Transverse colon (tissue), 4 donors: ENCODE data around the gene KRT14. TPM values are rescaled to one million over a fixed set of nuclear protein-coding genes. Genes with fewer than 3 reads are reported as not detected.
"Not testable (repeated sequence)": the region's sequence is repeated elsewhere in the genome, so short reads cannot be mapped to it uniquely, and the experiment has no call there.

Experiments used
- DNase-seq: peaks from one replicate; pipeline ENCODE4 v3.0.0-alpha.2; 2019
- H3K27ac ChIP-seq, 4 donors: fragments of 200-600 bp; sonication (generic); 2 replicates each; pipeline ENCODE4 v1.5.1; 2016 to 2018; ENCODE audit warnings: inconsistent platforms in 4 of 4
- H3K27me3 ChIP-seq: fragments of 200-600 bp; sonication (generic); 2 replicates; pipeline ENCODE4 v1.5.1; 2017; ENCODE audit warnings: inconsistent platforms
- H3K36me3 ChIP-seq, 4 donors: fragments of 200-600 bp; sonication (generic); 2 replicates each; pipeline ENCODE4 v1.5.1; 2017 to 2019; ENCODE audit warnings: inconsistent platforms in 4 of 4
- H3K4me1 ChIP-seq, 4 donors: fragments of 200-600 bp; sonication (generic); 2 replicates each; pipeline ENCODE4 v1.5.1; 2017 to 2020; ENCODE audit warnings: inconsistent platforms in 4 of 4
- H3K4me3 ChIP-seq, 4 donors: fragments of 200-600 bp; sonication (generic); 1 replicate in 1 of 4; 2 replicates in 3 of 4; pipeline versions ENCODE4 v1.5.1 to v1.6.1; 2017 to 2019; ENCODE audit warnings: inconsistent platforms in 4 of 4
- H3K9me3 ChIP-seq, 2 donors: fragments of 200-600 bp; sonication (generic); 2 replicates each; pipeline ENCODE4 v1.5.1; 2017 to 2019; ENCODE audit warnings: inconsistent platforms in 2 of 2
- CTCF ChIP-seq, 5 experiments: fragments of 200-600 bp in 3 of 5; fragments of 450-650 bp in 2 of 5; sonication (generic) in 3 of 5; IDR thresholded peaks; 1 replicate in 2 of 5; 2 replicates in 3 of 5; pipeline ENCODE4 v1.5.1; 2016 to 2017; ENCODE audit warnings: antibody characterized with exemption in 5 of 5, inconsistent platforms in 3 of 5, mild to moderate bottlenecking in 2 of 5, moderate library complexity in 1 of 5
- EP300 ChIP-seq: sonication (generic); formaldehyde crosslinking; IDR thresholded peaks from one replicate; pipeline ENCODE4 v1.6.1; 2017; ENCODE audit warnings: antibody characterized with exemption, low read depth
- POLR2A ChIP-seq: fragments of 450-650 bp; IDR thresholded peaks from one replicate; pipeline ENCODE4 v1.6.1; 2016; ENCODE audit warnings: antibody characterized with exemption, mild to moderate bottlenecking, moderate library complexity
- POLR2AphosphoS5 ChIP-seq, 3 donors: sonication (generic); formaldehyde crosslinking; IDR thresholded peaks; one replicate each; pipeline ENCODE4 v1.6.1; 2016; ENCODE audit warnings: antibody characterized with exemption in 3 of 3
- WGBS, 2 donors: methylation state at CpG; one replicate each; pipeline ENCODE4 v1.1.5; 2018; ENCODE audit warnings: low coverage in 1 of 2; 5-methylcytosine and 5-hydroxymethylcytosine counted together
- in situ Hi-C, 4 donors: fragments of 200-750 bp; cut with MboI; loops; one replicate each; pipeline versions ENCODE4 v1.15.0 to v1.15.1; 2017; ENCODE audit warnings: low sequenced_read_pairs in 3 of 4, low pct_ligation_motif_present in 1 of 4, low pct_unique_long_range_greater_than_20kb in 1 of 4
- intact Hi-C: fragments of 100-400 bp; cut with DNase I; formaldehyde crosslinking; loops from one replicate; pipeline ENCODE4 v1.15.1; 2023; ENCODE audit warnings: low total_unique reads
- total RNA-seq, 4 donors: library from RNA; depleted of rRNA; stranded (reverse); fragments of >200 nt; gene quantifications; one replicate each; pipeline ENCODE4 v1.1.0, GENCODE V29; 2016

The KRT14 gene
- total RNA-seq, 4 donors from 2014 or later, result 0.32 to 0.68 TPM; not detected in 2

GRCh38 chr17:41631025-41631897 is 44.6 kb upstream of the KRT14 start:
- Histone ChIP-seq H3K4me3 (no peak overlapping the region), H3K4me1 (peaks cover 0 to 8% (median 0%) of the 10 kb centered on the region in 4 donors), H3K9me3 (no peaks in the 10 kb centered on the region), H3K27ac (no peak overlapping the region), H3K27me3 (no peaks in the 10 kb centered on the region), H3K36me3 (no peaks in the 10 kb centered on the region)
- 78 to 81% methylated on average over 1 to 8 of the region's 8 CpGs for WGBS, 2 donors
- intact Hi-C loops, result loop anchor here (10.0 kb wide), 1 partner anchor 716 kb away; no protein-coding TSS in a partner anchor
- in situ Hi-C loops, result loop anchor here in 1 of 4 donors (25.0 kb wide), 1 partner anchor 719 kb away; no protein-coding TSS in a partner anchor
- no peak for DNase-seq
- TF ChIP-seq POLR2A (no peak), EP300 (no peak), CTCF (IDR thresholded peaks at IDR 0.05) (no peak), POLR2AphosphoS5 (IDR thresholded peaks at IDR 0.05) (no peak)

- intact Hi-C loops (loop anchor here (10.0 kb wide), 1 partner anchor 715 kb away; no protein-coding TSS in a partner anchor), in situ Hi-C loops (loop anchor here in 1 of 4 donors (25.0 kb wide), 1 partner anchor 718 kb away; no protein-coding TSS in a partner anchor)
- WGBS, 2 donors, result 71 to 100% methylated on average over 2 to 13 of the region's 13 CpGs
- Histone ChIP-seq H3K4me3 (no peak overlapping the region), H3K4me1 (peaks cover 0 to 1% (median 0%) of the 10 kb centered on the region in 4 donors), H3K36me3 (no peaks in the 10 kb centered on the region), H3K27ac (no peak overlapping the region), H3K9me3 (no peaks in the 10 kb centered on the region), H3K27me3 (peaks cover 6% of the 10 kb centered on the region)
- TF ChIP-seq POLR2A, result no peak
- TF ChIP-seq CTCF (IDR thresholded peaks at IDR 0.05), result no peak
- no peak for TF ChIP-seq EP300
- no peak for TF ChIP-seq POLR2AphosphoS5 (IDR thresholded peaks at IDR 0.05)
- no peak for DNase-seq
Observed at GRCh38 chr17:41629826-41630670, 43.4 kb upstream of the KRT14 start.

- H3K27ac ChIP-seq, result no peak overlapping the region
- peaks cover 6% of the 10 kb centered on the region for H3K27me3 ChIP-seq
- no peaks in the 10 kb centered on the region for H3K36me3 ChIP-seq
- H3K9me3 ChIP-seq, result no peaks in the 10 kb centered on the region
- H3K4me1 ChIP-seq, result no peaks in the 10 kb centered on the region
- TF ChIP-seq POLR2A (no peak), EP300 (no peak), CTCF (IDR thresholded peaks at IDR 0.05) (no peak), POLR2AphosphoS5 (IDR thresholded peaks at IDR 0.05) (no peak)
- H3K4me3 ChIP-seq, result no peak overlapping the region
- WGBS, 2 donors, result 60 to 86% methylated on average over 1 to 10 of the region's 10 CpGs
- in situ Hi-C loops (loop anchor here in 1 of 4 donors (25.0 kb wide), 1 partner anchor 717 kb away; no protein-coding TSS in a partner anchor), intact Hi-C loops (no loop called here)
- no peak for DNase-seq
Observed at GRCh38 chr17:41629316-41629715, 42.6 kb upstream of the KRT14 start.

GRCh38 chr17:41628621-41629255 is 42.0 kb upstream of the KRT14 start:
- H3K9me3 ChIP-seq, DNase-seq, H3K27me3 ChIP-seq, H3K36me3 ChIP-seq, H3K4me1 ChIP-seq, H3K4me3 ChIP-seq, H3K27ac ChIP-seq, intact Hi-C loops: not testable (repeated sequence)
- WGBS, 2 donors, result 78 to 82% methylated on average over 3 to 11 of the region's 11 CpGs
- in situ Hi-C loops, result loop anchor here in 1 of 4 donors (25.0 kb wide), 1 partner anchor 716 kb away; no protein-coding TSS in a partner anchor

DNA sequence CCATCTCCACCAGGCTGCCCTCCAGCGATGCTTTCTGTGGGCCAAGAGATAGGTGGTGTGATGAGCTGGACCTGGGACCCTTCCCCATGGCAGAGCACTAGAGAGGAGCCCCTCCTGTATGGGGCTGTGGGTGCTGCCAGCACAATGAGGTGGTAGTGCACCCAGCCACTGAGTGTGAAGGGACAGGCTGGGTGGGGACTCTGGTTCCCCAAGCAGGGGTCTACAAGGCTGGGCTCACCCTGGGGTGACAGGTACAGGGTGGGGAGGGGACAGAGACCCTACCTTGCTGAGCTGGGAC is 41.3 kb upstream of the KRT14 start:
- H3K27me3 ChIP-seq, H3K4me3 ChIP-seq, DNase-seq, H3K9me3 ChIP-seq, intact Hi-C loops, H3K36me3 ChIP-seq, H3K27ac ChIP-seq, H3K4me1 ChIP-seq: not testable (repeated sequence)
- WGBS, 2 donors, result no CpG with 5 or more reads among the region's 1 CpG
- in situ Hi-C loops, result loop anchor here in 1 of 4 donors (25.0 kb wide), 1 partner anchor 716 kb away; no protein-coding TSS in a partner anchor
